GM18868 (cell line): Measurements from ENCODE around the gene SYT10.
"Not testable (repeated sequence)": the region's sequence is repeated elsewhere in the genome, so short reads cannot be mapped to it uniquely, and the experiment has no call there.

Experiments used
- ATAC-seq: cut with Tn5 transposase; IDR thresholded peaks from one replicate; pipeline ENCODE4 v1.9.1; 2021; ENCODE audit warnings: mild to moderate bottlenecking, moderate library complexity; ENCODE audit not compliant: unreplicated experiment

The SYT10 gene

DNA sequence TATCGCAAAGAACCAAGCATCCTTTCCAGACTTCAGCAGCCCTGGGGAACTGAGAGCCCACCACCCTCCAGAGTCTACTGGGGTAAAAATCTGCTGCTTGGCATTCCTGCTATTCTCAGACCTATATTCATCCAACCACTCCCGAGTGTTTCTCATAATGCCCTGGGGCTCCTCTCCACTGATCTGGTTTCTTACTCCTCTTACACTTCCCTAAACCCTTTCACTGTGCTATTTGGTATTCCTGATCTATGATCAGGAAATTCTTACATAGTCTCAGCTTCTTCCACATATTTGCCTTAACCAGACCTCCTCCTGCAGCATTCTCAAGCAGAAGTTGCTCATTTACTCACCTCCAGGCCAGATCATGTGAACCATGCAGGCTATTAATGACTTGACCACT, 82.4 kb downstream of the SYT10 start:
- no peak for ATAC-seq

DNA sequence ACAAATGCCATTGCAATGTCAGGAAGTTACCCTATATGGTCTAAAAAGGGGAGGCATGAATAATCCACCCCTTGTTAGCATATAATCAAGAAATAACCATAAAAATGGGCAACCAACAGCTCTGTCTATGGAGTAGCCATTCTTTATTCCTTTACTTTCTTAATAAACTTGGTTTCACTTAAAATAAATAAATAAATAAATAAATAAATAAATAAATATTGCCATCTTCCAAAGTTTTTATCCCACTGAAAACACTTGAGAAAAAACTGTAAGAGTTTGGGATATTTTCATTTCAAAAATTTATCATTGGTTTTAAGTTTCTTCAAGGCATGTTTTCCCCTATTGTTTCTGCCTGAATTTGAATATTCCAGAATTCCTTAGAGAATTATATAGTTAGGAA, 89.8 kb downstream of the SYT10 start:
- no peak for ATAC-seq

DNA sequence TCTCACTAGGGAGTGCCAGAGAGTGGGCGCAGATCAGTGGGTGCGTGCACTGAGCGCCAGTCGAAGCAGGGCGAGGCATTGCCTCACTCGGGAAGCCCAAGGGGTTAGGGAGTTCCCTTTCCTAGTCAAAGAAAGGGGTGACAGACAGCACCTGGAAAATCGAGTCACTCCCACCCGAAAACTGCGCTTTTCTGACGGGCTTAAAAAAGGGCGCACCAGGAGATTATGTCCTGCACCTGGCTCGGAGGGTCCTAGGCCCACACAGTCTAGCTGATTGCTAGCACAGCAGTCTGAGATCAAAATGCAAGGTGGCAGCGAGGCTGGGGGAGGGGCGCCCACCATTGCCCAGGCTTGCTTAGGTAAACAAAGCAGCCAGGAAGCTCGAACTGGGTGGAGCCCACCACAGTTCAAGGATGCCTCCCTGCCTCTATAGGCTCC, 107.6 kb downstream of the SYT10 start:
- ATAC-seq, result not testable (repeated sequence)

DNA sequence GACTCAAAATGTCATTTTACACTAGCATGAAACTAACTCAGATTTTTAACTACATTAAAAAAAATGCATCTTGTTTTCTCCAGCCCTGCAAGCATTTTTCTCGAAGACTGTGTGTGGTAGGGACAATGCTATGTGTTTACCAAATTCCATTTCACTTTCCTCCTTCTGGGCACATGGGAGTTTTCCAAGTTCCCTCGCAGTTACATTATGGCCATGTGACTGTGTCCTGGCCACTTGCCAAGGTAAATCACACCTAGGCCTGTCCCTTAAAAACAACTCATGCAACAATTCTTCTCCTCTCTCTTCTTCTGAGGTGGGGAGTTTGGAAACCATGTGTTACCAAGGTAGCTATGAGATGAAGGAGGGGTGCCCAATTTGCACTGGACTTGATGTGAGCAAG, 108.7 kb downstream of the SYT10 start:
- no peak for ATAC-seq
